GM10266 (cell line): ENCODE results near the gene TPRN.

ENCODE experiments used
- DNase-seq: peaks from one replicate; pipeline ENCODE4 v3.0.0; 2012; ENCODE audit errors: extremely low spot score
- TF ChIP-seq, protein P1 (sequence below): IDR thresholded peaks from 2 replicates; pipeline ENCODE4 v1.5.1; 2012; ENCODE audit warnings: mild to moderate bottlenecking, low read depth; ENCODE audit not compliant: control insufficient read depth, insufficient read depth; ENCODE audit errors: missing control alignments

Gene TPRN

DNA sequence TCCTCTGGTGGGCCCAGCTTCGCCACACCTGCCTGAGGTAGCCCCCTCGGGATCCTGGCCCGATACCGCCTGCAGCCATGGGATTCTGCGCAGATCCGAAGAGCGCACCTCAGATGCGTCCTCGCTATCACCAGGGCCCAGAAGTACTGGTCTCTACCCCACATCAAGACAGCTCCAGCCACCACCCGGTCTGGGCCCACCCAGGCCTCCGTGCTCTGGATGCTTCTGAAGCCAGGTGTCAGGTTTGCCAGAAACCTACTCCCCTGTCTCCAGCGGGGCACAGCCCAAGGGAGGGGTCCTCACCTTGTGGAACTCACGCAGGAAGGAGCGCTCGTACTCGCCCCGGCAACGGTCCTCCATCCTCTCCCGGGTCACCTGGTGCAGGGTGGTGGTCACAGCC lies 14.6 kb downstream of the TPRN start:
- TF ChIP-seq, protein P1, sequence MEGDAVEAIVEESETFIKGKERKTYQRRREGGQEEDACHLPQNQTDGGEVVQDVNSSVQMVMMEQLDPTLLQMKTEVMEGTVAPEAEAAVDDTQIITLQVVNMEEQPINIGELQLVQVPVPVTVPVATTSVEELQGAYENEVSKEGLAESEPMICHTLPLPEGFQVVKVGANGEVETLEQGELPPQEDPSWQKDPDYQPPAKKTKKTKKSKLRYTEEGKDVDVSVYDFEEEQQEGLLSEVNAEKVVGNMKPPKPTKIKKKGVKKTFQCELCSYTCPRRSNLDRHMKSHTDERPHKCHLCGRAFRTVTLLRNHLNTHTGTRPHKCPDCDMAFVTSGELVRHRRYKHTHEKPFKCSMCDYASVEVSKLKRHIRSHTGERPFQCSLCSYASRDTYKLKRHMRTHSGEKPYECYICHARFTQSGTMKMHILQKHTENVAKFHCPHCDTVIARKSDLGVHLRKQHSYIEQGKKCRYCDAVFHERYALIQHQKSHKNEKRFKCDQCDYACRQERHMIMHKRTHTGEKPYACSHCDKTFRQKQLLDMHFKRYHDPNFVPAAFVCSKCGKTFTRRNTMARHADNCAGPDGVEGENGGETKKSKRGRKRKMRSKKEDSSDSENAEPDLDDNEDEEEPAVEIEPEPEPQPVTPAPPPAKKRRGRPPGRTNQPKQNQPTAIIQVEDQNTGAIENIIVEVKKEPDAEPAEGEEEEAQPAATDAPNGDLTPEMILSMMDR, result no peak

GRCh38 chr9:137184881-137185660 lies 15.5 kb downstream of the TPRN start:
- TF ChIP-seq, protein P1, result no peak
- DNase-seq, result no peak

More for the DNA sequence above, 14.6 kb downstream of the TPRN start:
- no peak for DNase-seq

DNA sequence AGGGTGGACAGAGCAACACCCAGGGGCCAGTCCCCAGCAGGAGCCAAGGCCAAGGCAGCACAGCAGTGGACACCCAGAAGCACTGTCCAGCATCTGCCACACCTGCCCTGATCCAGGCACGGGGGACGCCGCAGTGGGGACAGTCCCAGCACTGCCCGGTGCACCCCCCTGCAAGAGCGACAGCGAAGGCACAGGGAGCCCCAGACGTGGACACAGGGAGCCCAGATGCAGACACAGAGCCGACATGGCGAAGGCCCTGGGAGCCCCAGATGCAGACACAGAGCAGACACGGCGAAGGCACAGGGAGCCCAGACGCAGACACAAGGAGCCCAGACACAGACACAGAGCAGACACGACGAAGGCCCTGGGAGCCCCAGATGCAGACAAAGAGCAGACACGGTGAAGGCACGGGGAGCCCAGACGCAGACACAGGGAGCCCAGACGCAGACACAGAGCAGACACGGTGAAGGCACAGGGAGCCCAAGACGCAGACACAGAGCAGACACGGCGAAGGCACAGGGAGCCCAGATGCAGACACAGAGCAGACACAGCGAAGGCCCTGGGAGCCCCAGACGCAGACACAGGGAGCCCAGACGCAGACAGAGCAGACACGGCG lies 16.5 kb downstream of the TPRN start:
- no peak for DNase-seq
- TF ChIP-seq, protein P1, result no peak

GRCh38 chr9:137182836-137183235 lies 17.7 kb downstream of the TPRN start:
- TF ChIP-seq, protein P1, result no peak
- no peak for DNase-seq

- no peak for DNase-seq
- TF ChIP-seq, protein P1, result no peak
These were observed 18.9 kb downstream of the TPRN start for GRCh38 chr9:137181680-137182079.

DNA sequence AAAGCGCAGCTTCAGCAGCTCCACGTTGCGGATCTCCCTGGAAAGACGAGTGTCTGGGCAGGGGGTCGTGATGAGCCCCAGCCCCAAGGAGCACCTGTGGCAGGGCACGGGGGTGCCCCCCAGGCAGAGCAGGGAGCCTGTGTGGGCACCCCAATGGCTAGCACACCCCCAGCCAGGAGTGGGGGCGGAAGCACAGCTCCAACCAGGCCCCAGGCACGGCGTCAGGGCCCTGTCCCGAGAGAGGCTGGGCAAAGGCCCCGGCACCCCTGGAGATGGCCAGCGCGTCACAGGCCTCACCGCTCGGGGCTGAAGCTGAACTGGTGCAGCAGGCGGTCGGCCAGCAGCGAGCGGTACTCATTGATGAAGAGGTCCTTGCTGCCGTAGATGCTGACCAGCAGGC lies 20.1 kb downstream of the TPRN start:
- TF ChIP-seq, protein P1, result no peak
- DNase-seq, result no peak

- TF ChIP-seq, protein P1, result no peak
- DNase-seq, result no peak
These were observed 20.8 kb downstream of the TPRN start for GRCh38 chr9:137179761-137180160.
